Gastrocnemius medialis (tissue), 4 donors: ENCODE results near the gene CREG1. TPM values are rescaled to one million over a fixed set of nuclear protein-coding genes. Genes with fewer than 3 reads are reported as not detected.
A peak's percentile ranks its signal among the peaks of the same experiment; 100 is the strongest.

Experiments
- ATAC-seq, 2 donors: fragments of 150-250 bp; one replicate each; pipeline ENCODE4 v1.9.1; 2016
- DNase-seq, 2 donors: peaks; one replicate each; pipeline ENCODE4 v3.0.0-alpha.2; 2019
- H3K27ac ChIP-seq, 4 donors: fragments of 200-600 bp; sonication (generic); 1 replicate in 1 of 4; 2 replicates in 3 of 4; pipeline ENCODE4 v1.5.1; 2016 to 2018; ENCODE audit warnings: mild to moderate bottlenecking in 2 of 4, moderate library complexity in 1 of 4
- H3K27me3 ChIP-seq, 3 donors: fragments of 200-600 bp; sonication (generic) in 2 of 3; 1 replicate in 1 of 3; 2 replicates in 2 of 3; pipeline versions ENCODE4 v1.5.1 to v1.6.0; 2016 to 2019; ENCODE audit warnings: mild to moderate bottlenecking in 1 of 3, moderate library complexity in 1 of 3
- H3K36me3 ChIP-seq, 2 donors: fragments of 200-600 bp; sonication (generic) in 1 of 2; one replicate each; pipeline ENCODE4 v1.5.1; 2017 to 2018
- H3K4me1 ChIP-seq, 2 donors: fragments of 200-600 bp; sonication (generic) in 1 of 2; one replicate each; pipeline ENCODE4 v1.5.1; 2016 to 2017; ENCODE audit warnings: mild to moderate bottlenecking in 2 of 2
- H3K4me3 ChIP-seq, 4 donors: fragments of 200-600 bp; sonication (generic) in 3 of 4; 1 replicate in 1 of 4; 2 replicates in 3 of 4; pipeline ENCODE4 v1.5.1; 2016 to 2019; ENCODE audit warnings: mild to moderate bottlenecking in 2 of 4
- H3K9me3 ChIP-seq, 3 donors: fragments of 200-600 bp; sonication (generic) in 2 of 3; 1 replicate in 1 of 3; 2 replicates in 2 of 3; pipeline ENCODE4 v1.5.1; 2016 to 2019
- CTCF ChIP-seq, 5 experiments: fragments of 450-650 bp in 3 of 5; fragments of 200-600 bp in 2 of 5; sonication (generic) in 2 of 5; IDR thresholded peaks in 4 of 5; conservative IDR thresholded peaks in 1 of 5; 1 replicate in 4 of 5; 2 replicates in 1 of 5; pipeline ENCODE4 v1.5.1; 2016 to 2019; ENCODE audit warnings: antibody characterized with exemption in 5 of 5, mild to moderate bottlenecking in 3 of 5, moderate library complexity in 3 of 5
- POLR2A ChIP-seq, 2 donors: fragments of 450-650 bp; IDR thresholded peaks; one replicate each; pipeline ENCODE4 v1.6.1; 2017; ENCODE audit warnings: antibody characterized with exemption in 2 of 2, mild to moderate bottlenecking in 2 of 2, moderate library complexity in 2 of 2
- in situ Hi-C, 4 donors: fragments of 200-750 bp; cut with MboI; loops; one replicate each; pipeline versions ENCODE4 v1.15.0 to v1.8.0; 2017; ENCODE audit warnings: low sequenced_read_pairs in 4 of 4
- intact Hi-C: fragments of 100-400 bp; cut with DNase I; formaldehyde crosslinking; loops from one replicate; pipeline ENCODE4 v1.15.1; 2023; ENCODE audit warnings: low total_unique reads
- total RNA-seq, 4 donors: library from RNA; depleted of rRNA; stranded (reverse); fragments of >200 nt; gene quantifications; one replicate each; pipeline versions ENCODE4 v1.1.0 to v1.2.3, GENCODE V29; 2016

Gene CREG1
- total RNA-seq, 4 donors from 2014 or later, result 69.9 to 99.6 (median 80.7) TPM

GRCh38 chr1:167565922-167566321 lies 12.4 kb upstream of the CREG1 start:
- H3K9me3 ChIP-seq, result no peaks in the 10 kb centered on the region
- DNase-seq (no peak), ATAC-seq (no peak)
- no peaks in the 10 kb centered on the region for H3K36me3 ChIP-seq
- TF ChIP-seq POLR2A (IDR thresholded peaks at IDR 0.05) (no peak), CTCF (IDR thresholded peaks at IDR 0.05 in 4 of 5, conservative IDR thresholded peaks at IDR 0.05 in 1 of 5) (no peak)
- no peak overlapping the region for H3K4me3 ChIP-seq
- intact Hi-C loops, result no loop called here
- peaks cover 0 to 5% of the 10 kb centered on the region in 2 donors for H3K4me1 ChIP-seq
- H3K27me3 ChIP-seq, result no peaks in the 10 kb centered on the region
- no peak overlapping the region for H3K27ac ChIP-seq
- in situ Hi-C loops, result no loop called here

DNA sequence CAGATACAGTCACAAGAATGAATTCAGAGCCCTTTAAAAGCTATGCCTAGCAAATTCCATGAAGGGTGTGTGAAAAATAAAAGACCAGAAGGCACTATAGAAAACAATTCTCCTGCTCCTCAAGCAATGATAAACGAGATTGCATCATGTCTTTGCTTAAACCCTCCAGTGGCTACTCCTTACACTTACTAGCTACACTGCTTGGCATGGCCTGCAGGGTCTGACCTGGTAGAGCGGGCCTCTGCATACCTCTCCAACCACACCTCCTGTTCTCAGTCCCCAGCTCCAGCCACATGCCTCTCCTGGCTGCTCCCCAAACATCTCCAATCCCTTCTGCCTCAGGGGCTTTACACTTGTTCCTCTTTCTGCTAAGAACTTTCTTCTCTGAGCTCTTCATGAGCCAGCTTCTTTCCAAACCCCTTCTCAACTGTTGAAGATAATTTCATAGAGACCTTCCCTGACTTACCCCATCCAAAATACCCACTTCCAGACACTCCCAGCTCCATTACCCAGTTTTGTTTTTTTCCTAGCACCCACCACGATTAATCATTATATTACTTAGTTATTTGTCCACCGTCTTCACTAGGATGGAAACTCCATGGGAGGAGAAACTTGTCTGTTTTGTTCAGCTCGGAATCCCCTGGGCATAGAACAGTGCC lies 11.2 kb upstream of the CREG1 start:
- Histone ChIP-seq H3K9me3 (no peaks in the 10 kb centered on the region), H3K36me3 (no peaks in the 10 kb centered on the region), H3K4me1 (peaks cover 0 to 5% of the 10 kb centered on the region in 2 donors), H3K27ac (no peak overlapping the region), H3K4me3 (no peak overlapping the region), H3K27me3 (no peaks in the 10 kb centered on the region)
- DNase-seq (no peak), ATAC-seq (no peak)
- TF ChIP-seq POLR2A (IDR thresholded peaks at IDR 0.05), result no peak
- TF ChIP-seq CTCF (IDR thresholded peaks at IDR 0.05 in 4 of 5, conservative IDR thresholded peaks at IDR 0.05 in 1 of 5), result no peak
- intact Hi-C loops (no loop called here), in situ Hi-C loops (no loop called here)

- no peak for TF ChIP-seq CTCF (IDR thresholded peaks at IDR 0.05 in 4 of 5, conservative IDR thresholded peaks at IDR 0.05 in 1 of 5)
- no peak for TF ChIP-seq POLR2A (IDR thresholded peaks at IDR 0.05)
- H3K27ac ChIP-seq, result no peak overlapping the region
- in situ Hi-C loops (no loop called here), intact Hi-C loops (no loop called here)
- no peaks in the 10 kb centered on the region for H3K36me3 ChIP-seq
- DNase-seq, result peak; percentile 16 to 34
- H3K4me1 ChIP-seq, result peaks cover 0 to 5% of the 10 kb centered on the region in 2 donors
- ATAC-seq, result peak in 1 of 2 donors; percentile 44
- H3K27me3 ChIP-seq, result no peaks in the 10 kb centered on the region
- H3K9me3 ChIP-seq, result no peaks in the 10 kb centered on the region
- no peak overlapping the region for H3K4me3 ChIP-seq
Measured at GRCh38 chr1:167563579-167564246, 10.2 kb upstream of the CREG1 start.

- Histone ChIP-seq H3K4me1 (peaks cover 0 to 5% of the 10 kb centered on the region in 2 donors), H3K27ac (no peak overlapping the region), H3K27me3 (no peaks in the 10 kb centered on the region), H3K36me3 (no peaks in the 10 kb centered on the region), H3K9me3 (no peaks in the 10 kb centered on the region), H3K4me3 (no peak overlapping the region)
- TF ChIP-seq POLR2A (IDR thresholded peaks at IDR 0.05) (no peak), CTCF (IDR thresholded peaks at IDR 0.05 in 4 of 5, conservative IDR thresholded peaks at IDR 0.05 in 1 of 5) (no peak)
- in situ Hi-C loops (no loop called here), intact Hi-C loops (no loop called here)
- DNase-seq (no peak), ATAC-seq (no peak)
Measured at GRCh38 chr1:167562702-167563101, 9.1 kb upstream of the CREG1 start.
